DMS79 treated with DMSO at 0.1 percent for 48 hours (cell line): Measurements from ENCODE around the gene NACC1.
A peak's percentile ranks its signal among the peaks of the same experiment; 100 is the strongest.
"Not testable (repeated sequence)": the region's sequence is repeated elsewhere in the genome, so short reads cannot be mapped to it uniquely, and the experiment has no call there.

ENCODE experiments used
- DNase-seq: peaks from one replicate; lab custom pipeline; 2025; lab: John Stamatoyannopoulos, UW

The NACC1 gene

GRCh38 chr19:13164343-13165161 is 46.5 kb downstream of the NACC1 start:
- peak; percentile 87 for DNase-seq

DNA sequence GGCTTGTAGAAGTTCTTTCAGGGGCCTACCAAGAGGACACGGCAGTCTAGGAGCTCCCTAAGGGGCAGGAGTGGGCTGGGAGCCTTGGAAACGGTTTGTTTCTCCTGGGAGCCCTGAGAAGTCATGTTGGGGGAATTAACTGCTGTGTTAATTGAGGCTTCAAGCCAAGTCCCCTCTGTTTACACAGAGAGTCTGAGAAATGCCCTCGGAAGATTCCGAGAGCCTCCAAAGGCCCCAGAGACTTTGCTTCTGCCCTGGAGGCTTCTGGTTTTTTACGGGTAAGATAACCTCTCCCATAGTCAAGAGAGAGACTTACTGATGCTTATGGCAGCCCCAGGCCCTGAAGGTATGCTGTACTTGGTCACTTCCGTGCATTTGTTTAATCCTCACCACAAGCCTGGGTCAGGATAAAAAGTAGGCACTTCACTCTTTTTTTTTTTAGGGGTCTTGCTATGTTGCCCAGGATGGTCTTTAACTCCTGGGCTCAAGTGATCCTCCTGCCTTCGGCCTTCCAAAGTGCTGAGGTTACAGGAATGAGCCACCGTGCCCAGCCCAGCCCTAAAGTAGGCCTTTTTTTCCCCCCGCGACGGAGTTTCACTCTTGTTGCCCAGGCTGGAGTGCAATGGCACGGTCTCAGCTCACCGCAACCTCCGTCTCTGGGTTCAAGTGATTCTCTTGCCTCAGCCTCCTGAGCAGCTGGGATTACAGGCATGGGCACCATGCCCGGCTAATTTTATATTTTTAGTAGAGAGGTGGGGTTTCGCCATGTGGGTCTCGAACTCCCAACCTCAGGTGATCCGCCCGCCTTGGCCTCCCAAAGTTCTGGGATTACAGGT is 47.3 kb downstream of the NACC1 start:
- peak; percentile 48 for DNase-seq

DNA sequence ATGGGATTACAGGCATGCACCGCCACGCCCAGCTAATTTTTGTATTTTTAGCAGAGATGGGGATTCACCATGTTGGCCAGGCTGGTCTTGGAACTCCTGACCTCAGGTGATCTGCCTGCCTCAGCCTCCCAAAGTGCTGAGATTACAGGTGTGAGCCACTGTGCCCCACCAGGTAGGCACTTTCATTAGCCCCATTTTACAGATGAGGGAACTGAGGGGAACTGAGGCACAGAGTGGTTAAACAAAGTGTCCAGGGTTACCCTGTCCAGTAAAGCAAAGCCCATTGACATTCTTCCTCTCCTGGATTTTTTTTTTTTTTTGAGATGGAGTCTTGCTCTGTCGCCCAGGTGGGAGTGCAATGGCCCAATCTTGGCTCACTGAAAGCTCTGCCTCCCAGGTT is 48.1 kb downstream of the NACC1 start:
- not testable (repeated sequence) for DNase-seq

DNA sequence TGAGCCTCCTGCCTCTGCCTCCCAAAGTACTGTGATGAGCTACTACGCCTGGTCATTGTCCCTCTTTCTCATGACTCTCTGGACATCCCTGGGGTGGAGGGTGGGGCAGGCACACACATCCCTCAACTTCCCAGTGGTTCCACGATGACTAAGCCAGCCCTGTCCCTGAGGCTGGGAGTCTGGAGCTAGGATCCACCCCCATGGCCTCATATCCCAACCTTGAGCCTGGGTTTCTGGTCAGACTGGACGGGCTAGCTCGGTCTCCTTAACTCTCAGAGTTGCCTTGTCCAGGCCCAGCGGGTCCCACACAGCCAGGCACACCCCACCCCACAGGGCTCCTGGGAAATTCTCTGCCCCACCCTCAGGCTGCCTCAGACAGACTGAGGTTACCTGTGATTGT is 51.7 kb downstream of the NACC1 start:
- DNase-seq, result no peak

DNA sequence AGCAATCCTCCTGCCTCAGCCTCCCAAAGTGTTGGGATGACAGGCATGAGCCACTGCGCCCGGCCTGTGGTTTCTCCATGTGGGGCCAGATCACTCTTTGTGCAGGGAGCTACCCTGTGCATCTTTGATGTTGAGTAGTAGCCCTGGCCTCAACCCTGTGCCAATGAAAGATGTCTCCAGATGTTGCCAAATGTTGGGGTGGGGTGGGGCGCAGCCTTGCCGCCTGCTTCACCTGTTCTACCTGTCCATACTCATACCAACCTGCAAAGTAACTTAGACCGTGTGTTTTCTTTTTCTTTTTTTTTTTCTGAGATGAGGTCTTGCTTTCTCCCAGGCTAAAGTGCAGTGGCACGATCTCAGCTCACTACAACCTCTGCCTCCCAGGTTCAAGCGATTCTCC is 53.1 kb downstream of the NACC1 start:
- DNase-seq, result no peak

DNA sequence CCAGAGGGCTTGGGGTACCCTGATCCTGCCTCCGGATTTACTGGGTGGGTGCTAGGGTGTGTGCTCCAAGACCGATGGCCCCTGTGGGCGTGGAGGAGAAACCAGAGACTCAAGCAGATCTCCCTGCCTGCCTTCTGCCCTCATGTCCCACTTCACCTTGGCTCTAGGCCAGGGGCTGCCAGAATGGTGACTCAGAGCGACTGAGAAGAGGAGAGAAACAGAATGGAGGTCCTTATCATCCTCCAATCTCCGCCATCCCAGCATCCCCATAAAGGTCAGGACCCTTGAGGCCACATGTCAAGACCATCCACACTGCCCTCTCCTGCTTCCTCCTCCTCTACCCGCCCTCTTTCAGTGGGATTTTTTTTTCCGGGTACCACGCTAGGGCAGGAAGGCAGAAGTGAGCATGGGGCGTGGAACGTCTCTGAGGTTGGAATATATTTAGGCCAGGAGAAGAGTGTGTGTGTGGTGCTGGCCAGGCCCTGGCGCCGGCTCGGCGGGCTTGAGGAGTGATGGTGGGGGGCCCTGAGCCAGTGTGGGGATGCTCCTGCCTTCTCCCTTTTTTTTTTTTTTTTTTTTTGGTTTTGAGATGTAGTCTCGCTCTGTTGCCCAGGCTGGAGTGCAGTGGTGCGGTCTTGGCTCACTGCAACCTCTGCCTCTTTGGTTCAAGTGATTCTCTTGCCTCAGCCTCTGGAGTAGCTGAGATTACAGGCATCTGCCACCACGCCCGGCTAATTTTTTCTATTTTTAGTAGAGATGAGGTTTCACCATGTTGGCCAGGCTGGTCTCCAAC is 54.5 kb downstream of the NACC1 start:
- peak; percentile 88 for DNase-seq

GRCh38 chr19:13173139-13173737 is 55.2 kb downstream of the NACC1 start:
- peak; percentile 46 for DNase-seq

DNA sequence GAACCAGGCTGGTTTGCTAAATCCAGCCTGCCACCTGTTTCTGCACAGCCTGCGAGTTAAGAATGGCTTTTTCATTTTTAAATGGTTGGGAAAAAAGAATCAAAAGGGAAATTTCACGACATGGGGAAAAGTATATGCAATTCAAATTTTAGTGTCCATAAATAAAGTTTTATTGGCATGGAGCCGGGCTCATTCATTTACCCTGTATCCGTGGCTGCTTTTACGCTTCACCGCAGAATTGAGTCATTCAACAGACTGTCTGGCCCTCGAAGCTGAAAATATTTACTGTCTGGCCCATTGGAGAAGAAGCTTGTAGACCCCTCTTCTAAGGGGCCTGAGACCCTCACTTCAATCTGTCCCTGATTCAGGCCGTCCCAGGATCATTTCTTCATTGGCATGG is 58.3 kb downstream of the NACC1 start:
- no peak for DNase-seq

- not testable (repeated sequence) for DNase-seq
These were observed 59.5 kb downstream of the NACC1 start for GRCh38 chr19:13177584-13177983.

GRCh38 chr19:13178291-13178690 is 60.2 kb downstream of the NACC1 start:
- DNase-seq, result not testable (repeated sequence)

- peak; percentile 32 for DNase-seq
These were observed 63.8 kb downstream of the NACC1 start for GRCh38 chr19:13181747-13182388.

DNA sequence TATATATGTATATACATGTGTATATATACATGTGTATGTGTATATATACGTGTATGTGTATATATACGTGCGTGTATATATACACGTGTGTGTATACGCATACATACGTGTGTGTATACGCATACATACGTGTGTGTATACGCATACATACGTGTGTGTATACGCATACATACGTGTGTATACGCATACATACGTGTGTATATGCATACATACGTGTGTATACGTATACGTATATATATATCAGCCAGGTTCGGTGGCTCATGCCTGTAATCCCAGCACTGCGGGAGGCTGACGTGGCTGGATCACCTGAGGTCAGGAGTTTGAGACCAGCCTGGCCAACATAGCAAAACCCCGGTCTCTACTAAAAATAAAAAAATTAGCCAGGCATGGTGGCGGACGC is 66.9 kb downstream of the NACC1 start:
- DNase-seq, result not testable (repeated sequence)

DNA sequence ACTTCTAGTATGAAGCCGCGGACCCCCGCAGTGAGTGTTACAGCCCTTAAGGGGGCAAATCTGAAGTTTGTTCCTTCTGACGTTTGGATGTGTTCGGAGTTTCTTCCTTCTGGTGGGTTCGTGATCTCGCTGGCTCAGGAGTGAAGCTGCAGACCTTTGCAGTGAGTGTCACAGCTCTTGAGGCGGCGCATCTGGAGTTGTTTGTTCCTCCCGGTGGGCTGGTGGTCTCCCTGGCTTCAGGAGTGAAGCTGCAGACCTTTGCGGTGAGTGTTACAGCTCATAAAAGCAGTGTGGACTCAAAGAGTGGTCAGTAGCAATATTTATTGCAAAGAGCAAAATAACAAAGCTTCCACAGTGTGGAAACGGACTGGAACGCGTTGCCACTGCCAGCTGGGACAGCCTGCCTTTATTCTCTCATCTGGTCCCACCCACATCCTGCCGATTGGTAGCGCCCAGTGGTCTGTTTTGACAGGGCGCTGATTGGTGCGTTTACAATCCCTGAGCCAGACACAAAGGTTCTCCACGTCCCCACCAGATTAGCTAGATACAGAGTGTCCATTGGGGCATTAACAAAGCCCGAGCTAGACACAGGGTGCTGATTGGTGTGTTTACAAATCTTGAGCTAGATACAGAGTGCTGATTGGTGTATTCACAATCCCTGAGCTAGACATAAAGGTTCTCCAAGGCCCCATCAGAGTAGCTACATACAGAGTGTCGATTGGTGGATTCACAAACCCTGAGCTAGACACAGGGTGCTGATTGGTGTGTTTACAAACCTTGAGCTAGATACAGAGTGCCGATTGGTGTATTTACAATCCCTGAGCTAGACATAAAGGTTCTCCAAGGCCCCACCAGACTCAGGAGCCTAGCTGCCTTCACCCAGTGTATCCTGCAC is 67.9 kb downstream of the NACC1 start:
- DNase-seq, result not testable (repeated sequence)

- not testable (repeated sequence) for DNase-seq
These were observed 68.6 kb downstream of the NACC1 start for GRCh38 chr19:13186688-13187087.

DNA sequence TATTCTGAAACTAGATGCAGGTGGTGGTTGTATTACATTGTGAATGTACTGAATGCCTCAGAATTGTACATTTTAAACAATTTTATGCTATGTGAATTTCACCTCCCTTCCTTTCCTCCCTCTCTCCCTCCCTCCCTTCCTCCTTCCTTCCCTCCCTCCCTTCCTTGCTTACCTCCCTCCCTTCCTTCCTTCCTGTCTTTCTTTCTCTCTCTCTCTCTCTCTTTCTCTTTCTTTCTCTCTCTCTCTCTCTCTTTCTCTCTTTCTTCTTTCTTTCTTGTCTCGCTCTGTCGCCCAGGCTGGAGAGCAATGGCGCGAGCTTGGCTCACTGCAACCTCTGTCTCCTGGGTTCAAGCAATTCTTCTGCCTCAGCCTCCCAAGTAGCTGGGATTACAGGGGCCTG is 69.4 kb downstream of the NACC1 start:
- DNase-seq, result no peak

DNA sequence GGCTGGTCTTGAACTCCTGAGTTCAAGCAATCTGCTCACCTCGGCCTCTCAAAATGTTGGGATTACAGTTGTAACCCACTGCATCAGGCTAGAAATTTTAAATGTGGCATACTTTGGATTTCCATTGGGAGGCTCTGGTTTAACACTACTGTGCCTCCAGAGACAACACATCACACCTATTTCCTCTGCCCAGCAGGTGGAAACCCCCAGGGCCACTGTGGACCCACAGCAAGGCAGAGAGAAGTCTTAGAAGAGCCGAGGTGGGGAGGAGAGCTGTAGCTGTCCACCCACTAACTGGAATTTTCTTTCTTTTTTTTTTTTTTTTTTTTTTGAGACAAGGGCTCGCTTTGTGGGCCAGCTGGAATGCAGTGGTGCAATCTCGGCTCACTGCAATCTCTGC is 71.5 kb downstream of the NACC1 start:
- no peak for DNase-seq
